GM12878 (cell line): ENCODE data around the gene TOP1. TPM values are rescaled to one million over a fixed set of nuclear protein-coding genes. Genes with fewer than 3 reads are reported as not detected.

Experiments used
- ATAC-seq: fragments of 200-7000 bp; cut with Tn5 transposase; 3 replicates; pipeline ENCODE4 v1.9.1; 2020; ENCODE audit warnings: mild to moderate bottlenecking, moderate library complexity
- BruUV-seq: library from RNA; stranded (reverse); fragments of 400-500 nt; replicated peaks from 2 replicates; lab custom pipeline; 2021; lab: Mats Ljungman, UMichigan
- CTCF ChIA-PET: fragments of 300-600 bp; sonication (Branson Sonifier 250); formaldehyde crosslinking; extraction: SDS; loops from one replicate; lab custom pipeline; 2021; ENCODE audit warnings: inconsistent platforms; lab: Yijun Ruan, JAX
- POLR2A ChIA-PET: fragments of 350-600 bp; formaldehyde crosslinking; extraction: SDS; loops from one replicate; lab custom pipeline; 2021; ENCODE audit warnings: inconsistent platforms; lab: Charles Lee
- RAD21 ChIA-PET: fragments of 300-600 bp; sonication (Branson Sonifier 250); formaldehyde crosslinking; loops from one replicate; lab custom pipeline; 2023; ENCODE audit warnings: antibody characterized with exemption; ENCODE audit not compliant: unreplicated experiment; lab: Charles Lee
- SMC1A ChIA-PET: fragments of 300-600 bp; sonication (Branson Sonifier 250); formaldehyde crosslinking; loops from one replicate; lab custom pipeline; 2023; ENCODE audit not compliant: unreplicated experiment, uncharacterized antibody; lab: Charles Lee
- DNase-seq: peaks from one replicate; pipeline ENCODE4 v3.0.0-alpha.2; 2011; ENCODE audit warnings: low read depth, low spot score
- FAIRE-seq: peaks from 3 replicates; lab custom pipeline; 2011; peaks lifted over from hg19 to GRCh38; lab: Jason Lieb, UNC
- H2AFZ ChIP-seq: 2 replicates; pipeline ENCODE4 v1.6.0; 2011; ENCODE audit warnings: low read depth, low read length, control low read depth; ENCODE audit not compliant: control insufficient read depth
- H3K27ac ChIP-seq: 2 replicates; pipeline ENCODE4 v1.5.1; 2011; ENCODE audit warnings: control low read depth; ENCODE audit not compliant: control insufficient read depth, insufficient read depth
- H3K27me3 ChIP-seq, 2 experiments: replicated peaks in 1 of 2; 2 replicates each; pipeline versions ENCODE4 v1.6.0 to v1.6.1; 2011; ENCODE audit warnings: low read length in 1 of 2; ENCODE audit not compliant: control insufficient read depth in 2 of 2, insufficient read depth in 2 of 2
- H3K36me3 ChIP-seq, 2 experiments: 2 replicates each; pipeline ENCODE4 v1.5.1; 2011; ENCODE audit warnings: low read length in 1 of 2; ENCODE audit not compliant: control insufficient read depth in 2 of 2, insufficient read depth in 2 of 2
- H3K4me1 ChIP-seq: 2 replicates; pipeline ENCODE4 v1.6.1; 2011; ENCODE audit warnings: mild to moderate bottlenecking, low read length, moderate library complexity, mixed read lengths; ENCODE audit not compliant: control insufficient read depth, insufficient read depth
- H3K4me2 ChIP-seq: 2 replicates; pipeline ENCODE4 v1.6.0; 2011; ENCODE audit warnings: control low read depth; ENCODE audit not compliant: control insufficient read depth, insufficient read depth
- H3K4me3 ChIP-seq: fragments of 200-600 bp; sonication (generic); 2 replicates; pipeline ENCODE4 v1.5.1; 2016
- H3K79me2 ChIP-seq: 2 replicates; pipeline ENCODE4 v1.6.0; 2011; ENCODE audit warnings: low read length; ENCODE audit not compliant: control insufficient read depth, insufficient read depth
- H3K9ac ChIP-seq: 2 replicates; pipeline ENCODE4 v1.8.0; 2011; ENCODE audit warnings: low read length, control low read depth, mixed read lengths; ENCODE audit not compliant: control insufficient read depth, insufficient read depth
- H3K9me3 ChIP-seq: replicated peaks from 3 replicates; pipeline ENCODE4 v1.5.1; 2011; ENCODE audit warnings: mild to moderate bottlenecking, low read length; ENCODE audit not compliant: control insufficient read depth, insufficient read depth
- H4K20me1 ChIP-seq: 2 replicates; pipeline ENCODE4 v1.6.0; 2011; ENCODE audit not compliant: control insufficient read depth, insufficient read depth
- CBFB ChIP-seq: IDR thresholded peaks from 2 replicates; pipeline ENCODE4 v1.6.1; 2016; ENCODE audit warnings: antibody characterized with exemption, low read depth
- ELK1 ChIP-seq: IDR thresholded peaks from 2 replicates; pipeline ENCODE4 v1.6.1; 2012; ENCODE audit warnings: low read depth, low read length, improper control_type of control experiment
- EP300 ChIP-seq, 2 experiments: fragments of 150-350 bp in 1 of 2; IDR thresholded peaks; 2 replicates each; pipeline ENCODE4 v1.6.1; 2011 to 2012; ENCODE audit warnings: low read depth in 2 of 2, low read length in 2 of 2, borderline replicate concordance in 1 of 2, improper control_type of control experiment in 1 of 2, inconsistent platforms in 1 of 2; ENCODE audit not compliant: control insufficient read depth in 1 of 2
- ETV6 ChIP-seq, 2 experiments: fragments of 450-650 bp in 1 of 2; IDR thresholded peaks in 1 of 2; conservative IDR thresholded peaks in 1 of 2; 2 replicates each; pipeline ENCODE4 v1.6.1; 2014; ENCODE audit warnings: antibody characterized with exemption in 1 of 2, borderline replicate concordance in 1 of 2, low read depth in 1 of 2, mild to moderate bottlenecking in 1 of 2, moderate library complexity in 1 of 2
- NFIC ChIP-seq: IDR thresholded peaks from 2 replicates; pipeline ENCODE4 v1.6.1; 2012; ENCODE audit warnings: low read depth, mild to moderate bottlenecking, inconsistent platforms, low read length, moderate library complexity
- NKRF ChIP-seq: fragments of 450-650 bp; conservative IDR thresholded peaks from 2 replicates; pipeline ENCODE4 v1.6.1; 2017; ENCODE audit warnings: mild to moderate bottlenecking, moderate library complexity
- SUPT20H ChIP-seq: IDR thresholded peaks from 2 replicates; pipeline ENCODE4 v1.6.1; 2011; ENCODE audit warnings: low read depth, mild to moderate bottlenecking, low read length, moderate library complexity, borderline replicate concordance; ENCODE audit not compliant: control insufficient read depth
- WGBS: methylation state at CpG from one replicate; pipeline ENCODE4 v1.1.6; 2016; ENCODE audit warnings: low lambda C conversion rate; ENCODE audit not compliant: insufficient replicate concordance, insufficient coverage; ENCODE audit errors: missing lambda C conversion rate; 5-methylcytosine and 5-hydroxymethylcytosine counted together
- in situ Hi-C: fragments of 300-500 bp; cut with MboI; formaldehyde crosslinking; loops from 9 replicates; pipeline ENCODE4 v1.14.3; 2018; ENCODE audit warnings: mixed read lengths
- intact Hi-C: fragments of 100-400 bp; cut with micrococcal nuclease; formaldehyde crosslinking; loops from one replicate; pipeline ENCODE4 v1.14.2; 2022; ENCODE audit not compliant: unreplicated experiment
- polyA plus RNA-seq, 11 experiments: library from polyadenylated mRNA; depleted of rRNA in 4 of 11; unstranded in 6 of 11; stranded (reverse) in 5 of 11; fragments of >200 nt; fragmentation: Nextera tagmentation in 4 of 11; fragmentation: Illumina TruSeq in 1 of 11; extraction: Ambion mirVana in 4 of 11; extraction: Trizol in 1 of 11; gene quantifications; 1 replicate in 1 of 11; 2 replicates in 10 of 11; pipeline versions ENCODE4 v1.2.1 to v1.2.3, GENCODE V29; 2011 to 2016; ENCODE audit warnings: inconsistent platforms in 2 of 11, missing spikeins in 2 of 11, low read depth in 1 of 11
- total RNA-seq, 4 experiments: library from RNA; depleted of rRNA in 3 of 4; stranded (reverse); fragments of >200 nt in 3 of 4; fragmentation: Illumina TruSeq in 1 of 4; extraction: Trizol in 1 of 4; gene quantifications; 2 replicates each; pipeline versions ENCODE4 v1.2.1 to v1.2.3, GENCODE V29; 2013 to 2021

Gene TOP1
- total and polyA plus RNA-seq, 10 of the 15 experiments (the other 5 are each of a cell fraction or from before 2014, with no cell fraction given): 21.5 to 128 (median 47.3) TPM

DNA sequence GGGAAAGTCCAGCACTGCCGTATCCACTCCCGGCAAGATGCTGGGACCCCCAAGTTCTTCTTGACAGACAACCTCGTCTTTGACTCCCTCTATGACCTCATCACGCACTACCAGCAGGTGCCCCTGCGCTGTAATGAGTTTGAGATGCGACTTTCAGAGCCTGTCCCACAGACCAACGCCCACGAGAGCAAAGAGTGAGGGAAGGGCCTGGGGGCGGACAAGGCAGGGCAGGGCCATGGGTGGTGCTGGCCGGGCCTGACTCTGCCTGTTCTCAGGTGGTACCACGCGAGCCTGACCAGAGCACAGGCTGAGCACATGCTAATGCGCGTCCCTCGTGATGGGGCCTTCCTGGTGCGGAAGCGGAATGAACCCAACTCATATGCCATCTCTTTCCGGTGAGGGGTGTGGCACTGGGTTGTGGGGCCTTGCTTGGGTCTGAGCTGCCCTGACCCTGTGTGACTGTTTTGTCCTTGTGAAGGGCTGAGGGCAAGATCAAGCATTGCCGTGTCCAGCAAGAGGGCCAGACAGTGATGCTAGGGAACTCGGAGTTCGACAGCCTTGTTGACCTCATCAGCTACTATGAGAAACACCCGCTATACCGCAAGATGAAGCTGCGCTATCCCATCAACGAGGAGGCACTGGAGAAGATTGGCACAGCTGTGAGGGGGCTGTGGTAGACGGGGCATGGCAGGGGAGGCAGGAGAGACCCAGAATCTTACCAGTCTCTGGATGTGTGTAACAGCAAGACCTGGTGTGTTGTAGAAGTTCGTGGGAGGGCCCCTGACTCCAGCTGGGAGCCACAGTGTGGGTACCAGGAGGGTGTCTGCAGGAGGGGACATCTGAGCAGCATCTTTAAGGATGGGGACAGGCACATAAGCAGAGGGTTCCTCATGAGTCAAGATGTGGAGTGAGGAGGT is 137.8 kb downstream of the TOP1 start:
- no peak overlapping the region for H3K4me3 ChIP-seq
- TF ChIP-seq CBFB (no peak), ELK1 (no peak), NKRF (no peak), EP300 (IDR thresholded peaks at IDR 0.05; ENCODE audit: borderline replicate concordance in 1 of 2, control insufficient read depth in 1 of 2, low read depth in 2 of 2, low read length in 2 of 2) (no peak), ETV6 (conservative IDR thresholded peaks at IDR 0.05 in 1 of 2, IDR thresholded peaks at IDR 0.05 in 1 of 2; ENCODE audit: borderline replicate concordance in 1 of 2, low read depth in 1 of 2) (no peak), SUPT20H (no peak), NFIC (no peak)
- H3K79me2 ChIP-seq: no peaks in the 10 kb centered on the region
- ChIA-PET CTCF (interaction anchor here (1.4 to 1.5 kb wide), 2 partner anchors 25 to 31 kb away, joined by 3 to 8 read pairs; no protein-coding TSS in a partner anchor), SMC1A (interaction anchor here (0.6 to 1.6 kb wide), 4 partner anchors 27 to 174 kb away, joined by 3 to 4 read pairs (median 3); partner anchors contain the start of gene LPIN3), POLR2A (interaction anchor here (1.1 kb wide), 1 partner anchor 66 kb away, joined by 3 read pairs; no protein-coding TSS in a partner anchor), RAD21 (interaction anchor here (1.0 to 2.6 kb wide), 3 partner anchors 9 to 176 kb away, joined by 3 to 6 read pairs (median 5); no protein-coding TSS in a partner anchor)
- no peak overlapping the region for H3K4me2 ChIP-seq
- H2AFZ ChIP-seq: no peak overlapping the region
- H3K4me1 ChIP-seq: peaks cover 15% of the 10 kb centered on the region
- H3K9ac ChIP-seq: no peak overlapping the region
- peaks cover 3% of the 10 kb centered on the region; the same call in 1 of the 2 replicates for H4K20me1 ChIP-seq
- ATAC-seq (no peak), FAIRE-seq (peak; percentile 27), DNase-seq (no peak)
- intact Hi-C loops: no loop called here
- H3K27ac ChIP-seq: no peak overlapping the region
- no peaks in the 10 kb centered on the region for H3K27me3 ChIP-seq
- H3K36me3 ChIP-seq: peaks cover 40 to 70% of the 10 kb centered on the region in 2 experiments
- no peaks in the 10 kb centered on the region for H3K9me3 ChIP-seq
- 97% methylated on average over 27 of the region's 27 CpGs for WGBS
- BruUV-seq: TSS peak; percentile 50
- in situ Hi-C loops: no loop called here
